NCI-H2081 treated with DMSO at 0.1 percent for 48 hours (cell line): ENCODE measurements around the gene SMOC1.

ENCODE experiments used
- DNase-seq: peaks from one replicate; lab custom pipeline; 2025; lab: John Stamatoyannopoulos, UW

SMOC1 gene

GRCh38 chr14:69943084-69943780 lies 64.0 kb downstream of the SMOC1 start:
- DNase-seq = no peak

- DNase-seq = peak; percentile 28
These were observed 66.1 kb downstream of the SMOC1 start for GRCh38 chr14:69945347-69945746.

- DNase-seq = peak; percentile 91
These were observed 66.7 kb downstream of the SMOC1 start for GRCh38 chr14:69945912-69946311.

GRCh38 chr14:69948351-69948750 lies 69.1 kb downstream of the SMOC1 start:
- no peak for DNase-seq

- no peak for DNase-seq
These were observed 72.0 kb downstream of the SMOC1 start for GRCh38 chr14:69951263-69951662.

GRCh38 chr14:69951935-69952334 lies 72.7 kb downstream of the SMOC1 start:
- DNase-seq = no peak

GRCh38 chr14:69953266-69953915 lies 74.2 kb downstream of the SMOC1 start:
- no peak for DNase-seq

GRCh38 chr14:69955855-69956845 lies 76.9 kb downstream of the SMOC1 start:
- no peak for DNase-seq

GRCh38 chr14:69956970-69957369 lies 77.8 kb downstream of the SMOC1 start:
- DNase-seq = no peak

GRCh38 chr14:69957986-69958385 lies 78.8 kb downstream of the SMOC1 start:
- no peak for DNase-seq

GRCh38 chr14:69959136-69959535 lies 79.9 kb downstream of the SMOC1 start:
- DNase-seq = no peak

- DNase-seq = peak; percentile 61
These were observed 81.1 kb downstream of the SMOC1 start for GRCh38 chr14:69960296-69960695.

GRCh38 chr14:69963966-69964365 lies 84.8 kb downstream of the SMOC1 start:
- no peak for DNase-seq

- DNase-seq = no peak
These were observed 85.6 kb downstream of the SMOC1 start for GRCh38 chr14:69964841-69965240.

GRCh38 chr14:69968132-69968531 lies 88.9 kb downstream of the SMOC1 start:
- DNase-seq = no peak

GRCh38 chr14:69968681-69969080 lies 89.5 kb downstream of the SMOC1 start:
- DNase-seq = no peak

GRCh38 chr14:69972755-69973154 lies 93.5 kb downstream of the SMOC1 start:
- DNase-seq = no peak

GRCh38 chr14:69973846-69974245 lies 94.6 kb downstream of the SMOC1 start:
- no peak for DNase-seq

- no peak for DNase-seq
These were observed 100.7 kb downstream of the SMOC1 start for GRCh38 chr14:69979882-69980281.

GRCh38 chr14:69980457-69981425 lies 101.5 kb downstream of the SMOC1 start:
- DNase-seq = no peak

GRCh38 chr14:69982220-69982839 lies 103.1 kb downstream of the SMOC1 start:
- no peak for DNase-seq
